GM21619 (cell line): ENCODE results near the gene ABCC2.
"Not testable (repeated sequence)": the region's sequence is repeated elsewhere in the genome, so short reads cannot be mapped to it uniquely, and the experiment has no call there.

Experiments
- ATAC-seq: cut with Tn5 transposase; IDR thresholded peaks from one replicate; pipeline ENCODE4 v1.9.1; 2021; ENCODE audit not compliant: unreplicated experiment

The ABCC2 gene

DNA sequence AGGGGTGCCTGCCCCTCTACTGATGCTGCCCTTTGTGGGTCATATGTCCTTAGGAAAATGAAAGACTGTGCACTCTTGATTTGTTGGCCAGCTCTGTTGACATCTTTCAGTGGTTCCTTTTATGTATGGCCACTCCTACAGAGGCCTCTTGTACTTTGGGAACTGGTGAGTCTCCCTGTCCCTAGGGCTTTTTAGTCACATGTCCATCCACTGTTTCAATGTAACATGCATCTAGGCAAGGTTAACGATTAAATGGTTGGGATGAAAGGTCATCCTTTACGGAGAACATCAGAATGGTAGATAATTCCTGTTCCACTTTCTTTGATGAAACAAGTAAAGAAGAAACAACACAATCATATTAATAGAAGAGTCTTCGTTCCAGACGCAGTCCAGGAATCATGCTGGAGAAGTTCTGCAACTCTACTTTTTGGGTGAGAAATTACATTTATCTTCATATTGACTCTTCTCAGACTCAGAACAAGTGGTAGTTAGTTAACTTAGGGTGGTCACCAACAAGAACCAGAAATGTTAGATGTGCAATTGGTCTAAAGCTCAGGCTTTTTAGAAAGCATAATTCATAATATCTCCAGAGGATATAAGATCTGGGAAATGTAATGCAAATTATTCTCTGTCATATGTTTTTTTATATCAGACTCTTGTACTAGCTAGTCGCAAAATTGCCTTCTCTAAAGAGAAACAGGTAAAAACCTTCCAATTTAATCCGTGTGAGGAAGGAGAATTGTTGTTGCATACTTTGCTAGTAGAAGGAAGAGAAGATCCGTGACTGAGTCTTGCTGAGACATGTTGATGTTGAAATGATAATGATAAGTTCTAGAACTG is at the start of gene ABCC2:
ABCC2 (plus strand) TSS at position 194 of the 840 bp plus-strand sequence; CDS start at position 399, 205 bp downstream.
- ATAC-seq, result no peak

- ATAC-seq, result no peak
These were observed 49.1 kb upstream of the ABCC2 start for GRCh38 chr10:99733366-99733765.

DNA sequence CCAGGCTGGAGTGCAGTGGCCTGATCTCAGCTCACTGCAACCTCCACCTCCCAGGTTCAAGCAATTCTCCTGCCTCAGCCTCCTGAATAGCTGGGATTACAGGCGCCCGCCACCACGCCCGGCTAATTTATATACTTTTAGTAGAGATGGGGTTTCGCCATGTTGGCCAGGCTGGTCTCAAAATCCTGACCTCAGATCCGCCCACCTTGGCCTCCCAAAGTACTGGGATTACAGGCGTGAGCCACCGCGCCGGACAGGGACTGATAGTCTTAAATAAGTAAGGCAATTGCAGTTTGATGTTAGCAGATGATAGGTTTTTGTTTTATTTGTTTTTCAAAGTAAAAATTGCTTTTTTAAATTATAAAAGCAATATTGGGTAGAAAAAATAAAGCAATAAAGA is 48.3 kb upstream of the ABCC2 start:
- ATAC-seq, result not testable (repeated sequence)

- no peak for ATAC-seq
These were observed 42.2 kb upstream of the ABCC2 start for GRCh38 chr10:99740260-99740659.

- no peak for ATAC-seq
These were observed 41.4 kb upstream of the ABCC2 start for GRCh38 chr10:99740933-99741559.

DNA sequence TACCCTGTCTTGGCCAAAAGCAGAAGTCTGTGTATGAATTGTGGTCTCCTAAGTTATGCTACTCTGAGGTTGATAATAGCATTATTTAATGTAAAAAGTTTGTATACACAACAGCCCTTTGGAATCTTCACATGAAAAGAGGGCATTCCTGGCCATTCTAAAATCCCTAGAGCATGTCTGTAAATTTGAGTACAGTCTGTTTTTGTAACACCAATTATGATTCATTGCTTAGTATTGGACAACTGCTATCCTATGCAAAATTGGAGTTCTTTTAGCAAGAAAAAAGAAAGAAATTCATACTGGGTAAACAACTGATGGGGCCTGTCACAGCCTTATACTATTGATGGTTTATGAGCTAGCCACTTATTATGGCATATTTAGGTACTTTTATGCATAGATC is 40.2 kb upstream of the ABCC2 start:
- ATAC-seq, result no peak

DNA sequence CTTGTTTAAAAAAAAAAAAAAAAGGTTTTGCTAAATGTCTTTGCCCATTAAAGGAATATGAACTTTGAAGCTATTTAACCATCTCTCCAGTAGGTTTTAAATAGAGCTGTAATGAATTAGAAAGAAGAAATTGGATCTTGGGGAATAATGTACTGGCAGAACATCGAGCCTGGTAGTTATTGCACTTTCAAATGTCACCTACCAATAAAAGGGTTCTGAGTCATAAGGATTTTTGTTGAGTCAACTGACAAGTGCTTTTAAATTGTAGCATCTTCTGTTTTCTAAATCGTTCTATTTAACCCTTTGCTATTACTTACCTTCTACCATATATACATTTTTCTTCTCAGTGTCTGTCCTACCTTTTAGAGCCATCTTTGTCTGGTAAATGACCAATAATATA is 39.7 kb upstream of the ABCC2 start:
- ATAC-seq, result no peak

- ATAC-seq, result no peak
These were observed 38.6 kb upstream of the ABCC2 start for GRCh38 chr10:99743841-99744240.

GRCh38 chr10:99746166-99746565 is 36.3 kb upstream of the ABCC2 start:
- ATAC-seq, result not testable (repeated sequence)

DNA sequence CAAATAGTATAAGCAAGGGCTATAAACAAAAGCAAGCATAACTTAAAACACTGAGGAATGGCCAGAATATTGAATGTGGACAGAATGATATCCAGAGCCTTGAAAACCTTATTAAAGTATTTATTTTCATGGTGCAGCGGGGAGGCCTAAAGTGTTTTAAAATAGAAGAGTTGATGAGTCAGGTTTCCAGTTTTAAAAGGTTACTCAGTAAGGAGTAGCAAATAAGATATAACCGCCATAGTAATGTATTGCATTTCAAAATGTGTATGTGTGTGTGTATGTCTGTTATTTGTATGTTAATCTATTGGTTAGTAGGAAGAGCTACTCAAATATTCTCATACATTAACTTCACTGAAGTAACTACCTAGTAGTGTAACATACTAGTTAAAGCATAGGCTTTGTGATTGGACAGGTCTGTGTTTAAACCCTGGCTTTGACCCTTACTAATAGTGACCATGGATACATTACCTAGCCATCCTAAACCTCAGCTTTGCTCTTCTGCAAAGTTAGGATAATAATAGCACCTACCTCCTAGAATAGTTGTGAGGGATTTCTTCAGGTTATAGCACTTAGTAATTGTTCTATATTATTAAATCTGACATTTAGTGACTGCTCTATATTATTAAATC is 33.5 kb upstream of the ABCC2 start:
- ATAC-seq, result no peak

DNA sequence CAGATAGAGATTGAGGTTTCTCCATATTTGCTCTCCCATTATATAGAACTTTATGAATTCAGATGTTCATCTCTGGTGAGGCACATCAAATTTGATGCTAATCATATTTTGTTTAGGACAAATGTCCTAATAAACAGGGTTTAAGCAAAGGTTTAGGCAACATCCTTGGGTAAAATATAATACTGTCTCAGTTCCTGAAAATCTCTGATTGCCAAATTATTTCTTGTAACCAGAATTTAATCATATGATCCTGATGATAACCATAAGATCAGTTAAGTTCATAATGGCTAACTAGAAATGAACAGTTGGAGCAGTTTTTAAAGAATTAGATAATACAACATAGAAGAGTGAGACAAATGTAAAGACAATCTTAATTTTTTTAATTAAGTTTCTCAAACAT is 31.8 kb upstream of the ABCC2 start:
- no peak for ATAC-seq

DNA sequence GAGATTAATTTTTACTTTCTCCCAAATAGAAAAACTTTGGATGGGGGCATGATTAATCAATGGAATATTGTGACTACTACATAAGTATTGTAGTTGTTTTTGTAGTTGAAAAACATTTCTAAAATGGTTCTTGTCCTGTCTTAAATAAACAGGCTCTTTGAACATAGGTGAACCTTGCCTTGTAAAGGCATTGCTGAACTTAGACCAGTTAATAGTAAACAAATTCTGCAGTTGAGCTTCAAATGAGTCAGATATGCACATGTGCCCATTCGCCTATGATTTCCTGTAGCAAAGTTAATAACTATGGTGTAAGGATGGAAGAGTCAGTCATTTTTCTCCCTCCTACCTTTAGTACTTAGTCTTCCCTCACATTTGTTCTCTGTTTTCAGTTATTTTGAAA is 27.8 kb upstream of the ABCC2 start:
- ATAC-seq, result no peak

DNA sequence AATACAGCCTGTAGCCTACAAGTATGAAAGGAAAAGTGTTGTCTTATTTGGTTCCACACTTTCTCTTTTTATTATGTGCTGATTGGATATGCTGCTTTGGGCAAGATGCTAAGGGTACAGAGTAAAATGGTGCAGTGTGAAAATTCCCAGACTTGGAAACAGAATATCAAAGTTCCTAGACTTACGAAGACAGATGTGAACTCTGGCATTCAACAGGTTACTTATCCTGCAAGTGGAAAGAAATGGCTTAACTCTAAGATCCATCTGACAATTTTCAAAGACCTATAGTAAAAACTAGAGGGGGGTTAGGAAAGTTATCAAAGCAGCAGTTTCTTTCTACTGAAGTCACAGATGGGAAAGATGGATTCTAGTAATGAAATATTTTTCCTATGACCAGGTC is 26.3 kb upstream of the ABCC2 start:
- no peak for ATAC-seq

DNA sequence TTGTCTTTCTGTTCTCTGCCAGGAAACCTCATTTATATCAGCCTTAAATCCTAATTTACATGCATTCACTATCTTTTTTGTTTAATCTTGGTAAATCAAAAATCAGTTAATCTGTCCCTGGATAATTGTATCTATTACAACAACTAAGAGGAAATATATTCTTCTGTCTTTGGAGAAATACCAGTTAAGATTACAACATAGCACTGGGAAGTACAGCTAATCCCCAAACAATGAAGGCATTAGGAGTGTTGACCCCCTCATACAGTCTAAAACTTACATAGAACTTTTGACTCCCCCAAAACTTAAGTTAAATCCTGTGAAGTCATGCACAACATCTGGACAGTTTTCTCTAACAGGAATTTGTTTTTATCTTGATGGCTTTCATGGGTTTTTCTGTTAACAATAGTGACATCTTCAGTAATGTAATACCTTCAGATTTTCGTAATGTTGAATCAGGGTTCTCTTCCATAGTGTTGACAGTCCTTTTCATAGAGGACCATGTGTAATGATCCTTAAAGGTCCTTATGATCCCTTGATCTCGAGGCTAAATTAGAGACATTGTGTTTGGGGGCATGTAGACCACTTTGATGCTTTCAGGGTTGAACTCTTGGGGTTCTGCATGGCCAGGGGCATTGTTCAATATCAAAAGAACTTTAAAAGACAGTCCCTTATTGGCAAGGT is 24.1 kb upstream of the ABCC2 start:
- ATAC-seq, result no peak

DNA sequence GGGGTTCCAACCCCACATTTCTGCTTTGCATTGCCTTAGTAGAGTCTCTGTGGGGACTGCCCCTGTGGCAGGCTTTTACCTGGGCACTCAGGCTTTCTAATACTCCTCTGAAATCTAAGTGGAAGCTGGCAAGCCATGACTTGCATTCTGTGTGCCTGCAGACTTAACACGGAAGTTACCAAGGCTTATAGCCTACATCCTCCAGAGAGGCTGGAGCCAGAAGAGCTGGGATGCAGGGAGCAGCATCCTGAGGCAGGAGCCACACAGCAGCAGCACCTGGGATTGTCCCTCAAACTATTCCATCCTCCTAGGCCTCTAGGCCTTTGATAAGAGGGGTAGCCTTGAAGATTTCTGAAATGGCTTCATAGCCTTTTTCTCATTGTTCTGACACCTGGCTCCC is 22.1 kb upstream of the ABCC2 start:
- no peak for ATAC-seq

- ATAC-seq, result no peak
These were observed 21.1 kb upstream of the ABCC2 start for GRCh38 chr10:99761365-99761764.

DNA sequence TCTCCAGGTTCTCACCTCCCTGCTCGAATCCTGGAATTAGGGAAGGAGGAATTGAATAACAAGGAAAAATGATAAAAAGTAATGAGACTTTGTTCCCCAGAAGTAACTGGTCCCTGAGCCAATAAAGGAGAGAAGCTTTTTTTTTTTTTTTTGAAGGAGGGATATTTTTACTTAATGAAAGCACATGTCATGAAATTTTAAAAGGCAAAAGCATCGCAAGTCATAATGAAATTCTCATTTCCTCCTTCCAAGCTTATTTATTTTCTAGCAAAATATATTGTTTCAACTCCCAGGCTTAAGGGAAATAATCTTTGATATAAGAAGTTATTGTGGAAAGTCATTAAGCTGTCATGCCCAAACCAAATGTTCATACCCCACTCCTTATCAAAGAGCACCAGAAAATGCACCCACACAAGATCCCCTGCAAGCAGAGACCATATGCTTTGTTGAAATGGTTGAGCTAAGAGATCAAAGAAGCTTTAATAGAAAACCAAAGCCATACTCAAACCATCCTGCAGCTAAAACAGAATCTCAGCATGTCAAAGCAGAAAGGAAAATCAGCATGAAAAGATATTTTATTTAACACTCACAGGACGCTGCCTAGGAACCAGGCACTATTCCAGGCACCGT is 16.7 kb upstream of the ABCC2 start:
- ATAC-seq, result no peak

GRCh38 chr10:99766302-99766681 is 16.1 kb upstream of the ABCC2 start:
- ATAC-seq, result peak; percentile 85

DNA sequence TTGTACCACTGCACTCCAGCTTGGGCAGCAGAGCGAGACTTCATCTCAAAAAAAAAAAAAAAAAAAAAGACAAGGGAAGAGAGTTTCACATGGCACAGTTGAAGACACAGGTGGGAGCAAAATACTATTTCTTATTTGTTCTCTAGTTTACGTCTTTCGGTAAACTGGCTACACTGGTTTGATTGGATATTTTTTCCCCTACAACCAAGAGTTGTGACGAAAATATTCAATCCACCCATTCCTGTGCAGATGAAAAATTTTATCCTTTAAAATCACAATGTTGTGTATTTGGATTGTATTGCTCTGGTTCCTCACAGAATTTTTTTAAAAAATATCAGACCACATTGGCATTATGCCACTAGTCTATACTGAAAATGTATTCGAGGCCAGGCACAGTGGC is 14.5 kb upstream of the ABCC2 start:
- no peak for ATAC-seq

- no peak for ATAC-seq
These were observed 13.9 kb upstream of the ABCC2 start for GRCh38 chr10:99768556-99768955.

DNA sequence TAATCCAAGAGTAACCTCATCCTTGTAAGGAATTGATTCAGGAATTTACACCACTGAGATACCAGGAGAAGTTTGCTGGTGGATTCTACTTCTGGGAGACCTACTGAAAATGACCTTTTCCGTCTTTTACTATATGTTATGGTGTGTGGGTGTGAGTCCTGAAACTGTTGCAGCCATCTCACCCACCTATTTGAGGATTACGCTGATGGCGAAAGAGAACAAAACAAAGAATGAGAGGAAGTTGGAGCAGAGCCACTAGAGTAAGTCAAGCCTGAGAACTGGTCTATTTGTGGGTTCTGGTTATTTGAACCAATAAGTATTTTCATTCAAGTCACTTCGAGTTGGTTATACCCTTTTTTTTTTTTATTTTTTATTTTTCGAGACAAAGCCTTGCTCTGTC is 12.7 kb upstream of the ABCC2 start:
- no peak for ATAC-seq
